PC-3 (cell line): ENCODE data around the gene SCN2B. TPM values are rescaled to one million over a fixed set of nuclear protein-coding genes. Genes with fewer than 3 reads are reported as not detected.

ENCODE experiments used
- ATAC-seq: fragments of 200-7000 bp; cut with Tn5 transposase; 2 replicates; pipeline ENCODE4 v1.9.1; 2020; ENCODE audit warnings: mild to moderate bottlenecking, moderate library complexity
- BruUV-seq: library from RNA; stranded (reverse); fragments of 400-500 nt; replicated peaks from 2 replicates; lab custom pipeline; 2021; lab: Mats Ljungman, UMichigan
- CTCF ChIA-PET: fragments of 300-600 bp; sonication (Branson Sonifier 250); formaldehyde crosslinking; loops from one replicate; lab custom pipeline; 2022; ENCODE audit warnings: antibody characterized with exemption; lab: Charles Lee
- POLR2A ChIA-PET: fragments of 300-600 bp; sonication (Branson Sonifier 250); formaldehyde crosslinking; loops from one replicate; lab custom pipeline; 2022; ENCODE audit warnings: antibody characterized with exemption; ENCODE audit not compliant: unreplicated experiment; lab: Charles Lee
- DNase-seq: peaks from one replicate; pipeline ENCODE4 v3.0.0-alpha.2; 2015
- H2AFZ ChIP-seq: fragments of 300-600 bp; sonication (generic); 2 replicates; pipeline ENCODE4 v1.6.0; 2016; ENCODE audit warnings: antibody characterized with exemption, low read length
- H3F3A ChIP-seq: fragments of 300-600 bp; sonication (generic); one replicate; pipeline ENCODE4 v1.6.0; 2017; ENCODE audit warnings: antibody characterized with exemption, low read length, control low read depth, mild to moderate bottlenecking; ENCODE audit not compliant: unreplicated experiment
- H3K27ac ChIP-seq: fragments of 300-600 bp; sonication (generic); 2 replicates; pipeline ENCODE4 v1.5.1; 2016; ENCODE audit warnings: mild to moderate bottlenecking, low read length
- H3K27me3 ChIP-seq: fragments of 300-600 bp; sonication (generic); 2 replicates; pipeline ENCODE4 v1.6.1; 2016; ENCODE audit warnings: low read length, mixed read lengths
- H3K36me3 ChIP-seq: fragments of 300-600 bp; sonication (generic); 2 replicates; pipeline ENCODE4 v1.6.1; 2016; ENCODE audit warnings: low read depth, mixed run types, low read length, mixed read lengths
- H3K4me1 ChIP-seq: fragments of 300-600 bp; sonication (generic); 2 replicates; pipeline ENCODE4 v1.5.1; 2016; ENCODE audit warnings: low read length; ENCODE audit not compliant: insufficient read depth
- H3K4me2 ChIP-seq: fragments of 300-600 bp; sonication (generic); 2 replicates; pipeline ENCODE4 v1.6.0; 2016; ENCODE audit warnings: low read length
- H3K4me3 ChIP-seq: fragments of 300-600 bp; sonication (generic); 2 replicates; pipeline ENCODE4 v1.5.1; 2016; ENCODE audit warnings: mild to moderate bottlenecking, low read length, mixed read lengths
- H3K79me2 ChIP-seq: fragments of 300-600 bp; sonication (generic); 2 replicates; pipeline ENCODE4 v1.6.1; 2017; ENCODE audit warnings: low read length, mixed read lengths
- H3K9ac ChIP-seq: fragments of 300-600 bp; sonication (generic); 2 replicates; pipeline ENCODE4 v1.6.0; 2016; ENCODE audit warnings: mild to moderate bottlenecking, low read length
- H3K9me2 ChIP-seq: fragments of 300-600 bp; sonication (generic); replicated peaks from 2 replicates; pipeline ENCODE4 v1.6.1; 2016; ENCODE audit warnings: mixed run types, low read length, mixed read lengths
- H3K9me3 ChIP-seq: fragments of 300-600 bp; sonication (generic); 2 replicates; pipeline ENCODE4 v1.6.1; 2016; ENCODE audit warnings: low read length, mixed read lengths
- H4K20me1 ChIP-seq: fragments of 300-600 bp; sonication (generic); 2 replicates; pipeline ENCODE4 v1.6.1; 2016; ENCODE audit warnings: low read length, mixed read lengths
- EZH2 ChIP-seq: fragments of 300-600 bp; sonication (generic); IDR thresholded peaks from one replicate; pipeline ENCODE4 v1.6.1; 2017; ENCODE audit warnings: antibody characterized with exemption, mild to moderate bottlenecking, low read length; ENCODE audit not compliant: unreplicated experiment
- EZH2phosphoT487 ChIP-seq: fragments of 300-600 bp; sonication (generic); IDR thresholded peaks from 2 replicates; pipeline ENCODE4 v1.6.1; 2018; ENCODE audit warnings: mild to moderate bottlenecking, antibody characterized with exemption, low read length, borderline replicate concordance
- intact Hi-C: fragments of 100-400 bp; cut with micrococcal nuclease; formaldehyde crosslinking; loops from 2 replicates; pipeline ENCODE4 v1.9.0; 2023
- total RNA-seq: library from RNA; depleted of rRNA; stranded (reverse); fragments of >200 nt; gene quantifications from 2 replicates; pipeline ENCODE4 v1.2.3, GENCODE V29; 2014
- TF ChIP-seq, protein P1 (sequence below): fragments of 300-600 bp; sonication (generic); conservative IDR thresholded peaks from 2 replicates; pipeline ENCODE4 v1.5.1; 2017; ENCODE audit warnings: antibody characterized with exemption, low read depth, mild to moderate bottlenecking, low read length

SCN2B gene
- total RNA-seq, 1 experiment from 2014 or later, result not detected

GRCh38 chr11:118139578-118139977 lies 36.9 kb downstream of the SCN2B start:
- Histone ChIP-seq H3K4me2 (no peak overlapping the region), H4K20me1 (no peaks in the 10 kb centered on the region), H2AFZ (no peak overlapping the region), H3K79me2 (no peaks in the 10 kb centered on the region), H3K27ac (no peak overlapping the region), H3K9me2 (no peaks in the 10 kb centered on the region), H3K27me3 (peaks cover 77% of the 10 kb centered on the region), H3K4me3 (no peak overlapping the region), H3K9me3 (no peaks in the 10 kb centered on the region), H3K36me3 (no peaks in the 10 kb centered on the region), H3F3A (no peaks in the 10 kb centered on the region), H3K4me1 (no peaks in the 10 kb centered on the region), H3K9ac (no peak overlapping the region)
- CTCF ChIA-PET, result interaction anchor here (0.6 kb wide), 1 partner anchor 29 kb away, joined by 3 read pairs; no protein-coding TSS in a partner anchor
- intact Hi-C loops, result no loop called here
- POLR2A ChIA-PET, result no interaction called here
- TF ChIP-seq, protein P1, sequence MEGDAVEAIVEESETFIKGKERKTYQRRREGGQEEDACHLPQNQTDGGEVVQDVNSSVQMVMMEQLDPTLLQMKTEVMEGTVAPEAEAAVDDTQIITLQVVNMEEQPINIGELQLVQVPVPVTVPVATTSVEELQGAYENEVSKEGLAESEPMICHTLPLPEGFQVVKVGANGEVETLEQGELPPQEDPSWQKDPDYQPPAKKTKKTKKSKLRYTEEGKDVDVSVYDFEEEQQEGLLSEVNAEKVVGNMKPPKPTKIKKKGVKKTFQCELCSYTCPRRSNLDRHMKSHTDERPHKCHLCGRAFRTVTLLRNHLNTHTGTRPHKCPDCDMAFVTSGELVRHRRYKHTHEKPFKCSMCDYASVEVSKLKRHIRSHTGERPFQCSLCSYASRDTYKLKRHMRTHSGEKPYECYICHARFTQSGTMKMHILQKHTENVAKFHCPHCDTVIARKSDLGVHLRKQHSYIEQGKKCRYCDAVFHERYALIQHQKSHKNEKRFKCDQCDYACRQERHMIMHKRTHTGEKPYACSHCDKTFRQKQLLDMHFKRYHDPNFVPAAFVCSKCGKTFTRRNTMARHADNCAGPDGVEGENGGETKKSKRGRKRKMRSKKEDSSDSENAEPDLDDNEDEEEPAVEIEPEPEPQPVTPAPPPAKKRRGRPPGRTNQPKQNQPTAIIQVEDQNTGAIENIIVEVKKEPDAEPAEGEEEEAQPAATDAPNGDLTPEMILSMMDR, result no peak
- TF ChIP-seq EZH2phosphoT487 (no peak), EZH2 (no peak)
- DNase-seq (no peak), ATAC-seq (no peak)
- BruUV-seq, result no TSS peak

DNA sequence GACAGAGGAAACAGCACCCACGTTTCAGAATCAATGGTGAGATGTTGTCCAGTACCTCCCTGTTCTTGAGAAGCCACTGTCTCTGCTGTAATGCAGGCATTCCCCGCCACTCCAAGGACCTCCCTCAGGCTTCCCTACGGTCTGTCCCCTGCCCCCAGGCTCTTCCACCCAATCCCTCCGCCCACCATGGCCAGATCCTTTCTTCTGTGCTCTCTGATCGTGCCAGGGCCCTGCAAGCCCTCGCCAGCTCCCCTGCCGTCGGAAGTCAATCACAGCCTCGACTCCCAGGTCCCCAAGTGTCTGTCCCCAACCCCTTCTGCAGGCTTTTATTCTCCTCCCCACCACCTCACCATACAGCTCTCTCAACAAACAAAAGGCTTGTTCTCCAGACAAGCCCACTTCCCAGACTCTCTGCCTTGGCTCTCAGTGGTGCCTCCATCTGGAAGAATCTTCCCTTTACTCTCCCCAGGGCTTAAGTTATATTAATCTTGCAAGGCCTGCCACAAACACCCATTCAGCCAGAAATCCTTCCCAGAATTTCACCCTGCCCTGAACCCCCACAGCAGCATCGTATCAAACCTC lies 37.5 kb downstream of the SCN2B start:
- Histone ChIP-seq H3K9me2 (no peaks in the 10 kb centered on the region), H4K20me1 (no peaks in the 10 kb centered on the region), H3K9ac (no peak overlapping the region), H3F3A (no peaks in the 10 kb centered on the region), H3K4me2 (no peak overlapping the region), H3K27ac (no peak overlapping the region), H3K4me1 (no peaks in the 10 kb centered on the region), H3K79me2 (no peaks in the 10 kb centered on the region), H3K4me3 (no peak overlapping the region), H3K9me3 (no peaks in the 10 kb centered on the region), H3K36me3 (no peaks in the 10 kb centered on the region), H3K27me3 (peaks cover 77% of the 10 kb centered on the region), H2AFZ (no peak overlapping the region)
- intact Hi-C loops, result no loop called here
- no peak for ATAC-seq
- no peak for DNase-seq
- POLR2A ChIA-PET, result no interaction called here
- CTCF ChIA-PET, result no interaction called here
- BruUV-seq, result no TSS peak
- TF ChIP-seq EZH2phosphoT487, result no peak
- TF ChIP-seq, protein P1, result no peak
- TF ChIP-seq EZH2, result no peak

- Histone ChIP-seq H3K4me3 (no peak overlapping the region), H3K4me1 (no peaks in the 10 kb centered on the region), H3F3A (no peaks in the 10 kb centered on the region), H4K20me1 (no peaks in the 10 kb centered on the region), H3K27me3 (peaks cover 87% of the 10 kb centered on the region), H3K4me2 (no peak overlapping the region), H3K79me2 (no peaks in the 10 kb centered on the region), H3K36me3 (no peaks in the 10 kb centered on the region), H3K27ac (no peak overlapping the region), H3K9ac (no peak overlapping the region), H3K9me3 (no peaks in the 10 kb centered on the region), H2AFZ (no peak overlapping the region), H3K9me2 (no peaks in the 10 kb centered on the region)
- POLR2A ChIA-PET, result no interaction called here
- TF ChIP-seq EZH2 (no peak), EZH2phosphoT487 (no peak)
- TF ChIP-seq, protein P1, result no peak
- no peak for DNase-seq
- intact Hi-C loops, result no loop called here
- CTCF ChIA-PET, result no interaction called here
- no peak for ATAC-seq
- no TSS peak for BruUV-seq
Observed at GRCh38 chr11:118136801-118137200, 39.6 kb downstream of the SCN2B start.
